ENCODE results near the gene DPAGT1. TPM values are rescaled to one million over a fixed set of nuclear protein-coding genes. Genes with fewer than 3 reads are reported as not detected.

DPAGT1 gene
- total RNA-seq, 1 experiment from 2014 or later, result 63.5 TPM

DNA sequence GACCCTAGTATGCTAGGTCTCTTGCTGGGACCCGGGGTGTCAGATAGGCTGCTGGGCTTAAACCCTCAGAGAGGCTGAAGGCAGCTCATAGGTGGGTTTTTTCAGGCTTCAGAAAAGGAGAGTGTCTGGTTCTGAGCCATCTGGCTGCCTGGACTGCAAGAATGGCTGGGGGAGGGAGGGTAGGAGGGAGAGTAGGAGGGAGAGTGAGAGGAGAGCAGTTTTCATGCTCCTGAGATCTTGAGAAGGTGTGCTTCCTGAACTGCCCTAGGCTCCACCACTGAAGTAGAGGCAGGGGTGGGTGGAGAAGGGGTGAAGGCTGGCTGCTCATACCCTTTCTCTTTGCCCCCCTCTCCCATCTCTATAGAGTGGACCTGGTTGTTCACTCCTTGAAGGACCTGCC lies 12.3 kb downstream of the DPAGT1 start:
- ChIA-PET POLR2A (no interaction called here), CTCF (no interaction called here)
- no peaks in the 10 kb centered on the region for H3K9me3 Mint-ChIP-seq
- H3K4me3 Mint-ChIP-seq, result no peak overlapping the region
- TF ChIP-seq, protein P1, sequence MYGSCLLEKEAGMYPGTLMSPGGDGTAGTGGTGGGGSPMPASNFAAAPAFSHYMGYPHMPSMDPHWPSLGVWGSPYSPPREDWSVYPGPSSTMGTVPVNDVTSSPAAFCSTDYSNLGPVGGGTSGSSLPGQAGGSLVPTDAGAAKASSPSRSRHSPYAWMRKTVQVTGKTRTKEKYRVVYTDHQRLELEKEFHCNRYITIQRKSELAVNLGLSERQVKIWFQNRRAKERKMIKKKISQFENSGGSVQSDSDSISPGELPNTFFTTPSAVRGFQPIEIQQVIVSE (CRISPR knock-in tag; IDR thresholded peaks at IDR 0.05; ENCODE audit: borderline replicate concordance), result no peak
- TF ChIP-seq SMAD3 (CRISPR knock-in tag; IDR thresholded peaks at IDR 0.05; ENCODE audit: borderline replicate concordance), result no peak
- TF ChIP-seq, protein P2, sequence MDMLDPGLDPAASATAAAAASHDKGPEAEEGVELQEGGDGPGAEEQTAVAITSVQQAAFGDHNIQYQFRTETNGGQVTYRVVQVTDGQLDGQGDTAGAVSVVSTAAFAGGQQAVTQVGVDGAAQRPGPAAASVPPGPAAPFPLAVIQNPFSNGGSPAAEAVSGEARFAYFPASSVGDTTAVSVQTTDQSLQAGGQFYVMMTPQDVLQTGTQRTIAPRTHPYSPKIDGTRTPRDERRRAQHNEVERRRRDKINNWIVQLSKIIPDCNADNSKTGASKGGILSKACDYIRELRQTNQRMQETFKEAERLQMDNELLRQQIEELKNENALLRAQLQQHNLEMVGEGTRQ (CRISPR knock-in tag; IDR thresholded peaks at IDR 0.05), result no peak
- TF ChIP-seq, protein P3, sequence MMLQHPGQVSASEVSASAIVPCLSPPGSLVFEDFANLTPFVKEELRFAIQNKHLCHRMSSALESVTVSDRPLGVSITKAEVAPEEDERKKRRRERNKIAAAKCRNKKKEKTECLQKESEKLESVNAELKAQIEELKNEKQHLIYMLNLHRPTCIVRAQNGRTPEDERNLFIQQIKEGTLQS (CRISPR knock-in tag; conservative IDR thresholded peaks at IDR 0.05), result no peak
- TF ChIP-seq, protein P4, sequence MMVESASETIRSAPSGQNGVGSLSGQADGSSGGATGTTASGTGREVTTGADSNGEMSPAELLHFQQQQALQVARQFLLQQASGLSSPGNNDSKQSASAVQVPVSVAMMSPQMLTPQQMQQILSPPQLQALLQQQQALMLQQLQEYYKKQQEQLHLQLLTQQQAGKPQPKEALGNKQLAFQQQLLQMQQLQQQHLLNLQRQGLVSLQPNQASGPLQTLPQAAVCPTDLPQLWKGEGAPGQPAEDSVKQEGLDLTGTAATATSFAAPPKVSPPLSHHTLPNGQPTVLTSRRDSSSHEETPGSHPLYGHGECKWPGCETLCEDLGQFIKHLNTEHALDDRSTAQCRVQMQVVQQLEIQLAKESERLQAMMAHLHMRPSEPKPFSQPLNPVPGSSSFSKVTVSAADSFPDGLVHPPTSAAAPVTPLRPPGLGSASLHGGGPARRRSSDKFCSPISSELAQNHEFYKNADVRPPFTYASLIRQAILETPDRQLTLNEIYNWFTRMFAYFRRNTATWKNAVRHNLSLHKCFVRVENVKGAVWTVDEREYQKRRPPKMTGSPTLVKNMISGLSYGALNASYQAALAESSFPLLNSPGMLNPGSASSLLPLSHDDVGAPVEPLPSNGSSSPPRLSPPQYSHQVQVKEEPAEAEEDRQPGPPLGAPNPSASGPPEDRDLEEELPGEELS (CRISPR knock-in tag; IDR thresholded peaks at IDR 0.05), result no peak
- TF ChIP-seq TEAD4 (CRISPR knock-in tag; IDR thresholded peaks at IDR 0.05), result no peak
- TF ChIP-seq ESRRA (CRISPR knock-in tag; IDR thresholded peaks at IDR 0.05; ENCODE audit: borderline replicate concordance), result no peak
- TF ChIP-seq, protein P5, sequence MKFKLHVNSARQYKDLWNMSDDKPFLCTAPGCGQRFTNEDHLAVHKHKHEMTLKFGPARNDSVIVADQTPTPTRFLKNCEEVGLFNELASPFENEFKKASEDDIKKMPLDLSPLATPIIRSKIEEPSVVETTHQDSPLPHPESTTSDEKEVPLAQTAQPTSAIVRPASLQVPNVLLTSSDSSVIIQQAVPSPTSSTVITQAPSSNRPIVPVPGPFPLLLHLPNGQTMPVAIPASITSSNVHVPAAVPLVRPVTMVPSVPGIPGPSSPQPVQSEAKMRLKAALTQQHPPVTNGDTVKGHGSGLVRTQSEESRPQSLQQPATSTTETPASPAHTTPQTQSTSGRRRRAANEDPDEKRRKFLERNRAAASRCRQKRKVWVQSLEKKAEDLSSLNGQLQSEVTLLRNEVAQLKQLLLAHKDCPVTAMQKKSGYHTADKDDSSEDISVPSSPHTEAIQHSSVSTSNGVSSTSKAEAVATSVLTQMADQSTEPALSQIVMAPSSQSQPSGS (CRISPR knock-in tag; IDR thresholded peaks at IDR 0.05; ENCODE audit: borderline replicate concordance, low read depth), result no peak
- TF ChIP-seq, protein P6, sequence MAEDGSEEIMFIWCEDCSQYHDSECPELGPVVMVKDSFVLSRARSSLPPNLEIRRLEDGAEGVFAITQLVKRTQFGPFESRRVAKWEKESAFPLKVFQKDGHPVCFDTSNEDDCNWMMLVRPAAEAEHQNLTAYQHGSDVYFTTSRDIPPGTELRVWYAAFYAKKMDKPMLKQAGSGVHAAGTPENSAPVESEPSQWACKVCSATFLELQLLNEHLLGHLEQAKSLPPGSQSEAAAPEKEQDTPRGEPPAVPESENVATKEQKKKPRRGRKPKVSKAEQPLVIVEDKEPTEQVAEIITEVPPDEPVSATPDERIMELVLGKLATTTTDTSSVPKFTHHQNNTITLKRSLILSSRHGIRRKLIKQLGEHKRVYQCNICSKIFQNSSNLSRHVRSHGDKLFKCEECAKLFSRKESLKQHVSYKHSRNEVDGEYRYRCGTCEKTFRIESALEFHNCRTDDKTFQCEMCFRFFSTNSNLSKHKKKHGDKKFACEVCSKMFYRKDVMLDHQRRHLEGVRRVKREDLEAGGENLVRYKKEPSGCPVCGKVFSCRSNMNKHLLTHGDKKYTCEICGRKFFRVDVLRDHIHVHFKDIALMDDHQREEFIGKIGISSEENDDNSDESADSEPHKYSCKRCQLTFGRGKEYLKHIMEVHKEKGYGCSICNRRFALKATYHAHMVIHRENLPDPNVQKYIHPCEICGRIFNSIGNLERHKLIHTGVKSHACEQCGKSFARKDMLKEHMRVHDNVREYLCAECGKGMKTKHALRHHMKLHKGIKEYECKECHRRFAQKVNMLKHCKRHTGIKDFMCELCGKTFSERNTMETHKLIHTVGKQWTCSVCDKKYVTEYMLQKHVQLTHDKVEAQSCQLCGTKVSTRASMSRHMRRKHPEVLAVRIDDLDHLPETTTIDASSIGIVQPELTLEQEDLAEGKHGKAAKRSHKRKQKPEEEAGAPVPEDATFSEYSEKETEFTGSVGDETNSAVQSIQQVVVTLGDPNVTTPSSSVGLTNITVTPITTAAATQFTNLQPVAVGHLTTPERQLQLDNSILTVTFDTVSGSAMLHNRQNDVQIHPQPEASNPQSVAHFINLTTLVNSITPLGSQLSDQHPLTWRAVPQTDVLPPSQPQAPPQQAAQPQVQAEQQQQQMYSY (CRISPR knock-in tag; IDR thresholded peaks at IDR 0.05), result no peak
- TF ChIP-seq, protein P7, sequence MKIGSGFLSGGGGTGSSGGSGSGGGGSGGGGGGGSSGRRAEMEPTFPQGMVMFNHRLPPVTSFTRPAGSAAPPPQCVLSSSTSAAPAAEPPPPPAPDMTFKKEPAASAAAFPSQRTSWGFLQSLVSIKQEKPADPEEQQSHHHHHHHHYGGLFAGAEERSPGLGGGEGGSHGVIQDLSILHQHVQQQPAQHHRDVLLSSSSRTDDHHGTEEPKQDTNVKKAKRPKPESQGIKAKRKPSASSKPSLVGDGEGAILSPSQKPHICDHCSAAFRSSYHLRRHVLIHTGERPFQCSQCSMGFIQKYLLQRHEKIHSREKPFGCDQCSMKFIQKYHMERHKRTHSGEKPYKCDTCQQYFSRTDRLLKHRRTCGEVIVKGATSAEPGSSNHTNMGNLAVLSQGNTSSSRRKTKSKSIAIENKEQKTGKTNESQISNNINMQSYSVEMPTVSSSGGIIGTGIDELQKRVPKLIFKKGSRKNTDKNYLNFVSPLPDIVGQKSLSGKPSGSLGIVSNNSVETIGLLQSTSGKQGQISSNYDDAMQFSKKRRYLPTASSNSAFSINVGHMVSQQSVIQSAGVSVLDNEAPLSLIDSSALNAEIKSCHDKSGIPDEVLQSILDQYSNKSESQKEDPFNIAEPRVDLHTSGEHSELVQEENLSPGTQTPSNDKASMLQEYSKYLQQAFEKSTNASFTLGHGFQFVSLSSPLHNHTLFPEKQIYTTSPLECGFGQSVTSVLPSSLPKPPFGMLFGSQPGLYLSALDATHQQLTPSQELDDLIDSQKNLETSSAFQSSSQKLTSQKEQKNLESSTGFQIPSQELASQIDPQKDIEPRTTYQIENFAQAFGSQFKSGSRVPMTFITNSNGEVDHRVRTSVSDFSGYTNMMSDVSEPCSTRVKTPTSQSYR (CRISPR knock-in tag; IDR thresholded peaks at IDR 0.05), result no peak
- TF ChIP-seq IRF2 (CRISPR knock-in tag; IDR thresholded peaks at IDR 0.05; ENCODE audit: borderline replicate concordance, low read depth), result no peak
- no peak for TF ChIP-seq RORB (CRISPR knock-in tag; IDR thresholded peaks at IDR 0.05)
- TF ChIP-seq, protein P8, sequence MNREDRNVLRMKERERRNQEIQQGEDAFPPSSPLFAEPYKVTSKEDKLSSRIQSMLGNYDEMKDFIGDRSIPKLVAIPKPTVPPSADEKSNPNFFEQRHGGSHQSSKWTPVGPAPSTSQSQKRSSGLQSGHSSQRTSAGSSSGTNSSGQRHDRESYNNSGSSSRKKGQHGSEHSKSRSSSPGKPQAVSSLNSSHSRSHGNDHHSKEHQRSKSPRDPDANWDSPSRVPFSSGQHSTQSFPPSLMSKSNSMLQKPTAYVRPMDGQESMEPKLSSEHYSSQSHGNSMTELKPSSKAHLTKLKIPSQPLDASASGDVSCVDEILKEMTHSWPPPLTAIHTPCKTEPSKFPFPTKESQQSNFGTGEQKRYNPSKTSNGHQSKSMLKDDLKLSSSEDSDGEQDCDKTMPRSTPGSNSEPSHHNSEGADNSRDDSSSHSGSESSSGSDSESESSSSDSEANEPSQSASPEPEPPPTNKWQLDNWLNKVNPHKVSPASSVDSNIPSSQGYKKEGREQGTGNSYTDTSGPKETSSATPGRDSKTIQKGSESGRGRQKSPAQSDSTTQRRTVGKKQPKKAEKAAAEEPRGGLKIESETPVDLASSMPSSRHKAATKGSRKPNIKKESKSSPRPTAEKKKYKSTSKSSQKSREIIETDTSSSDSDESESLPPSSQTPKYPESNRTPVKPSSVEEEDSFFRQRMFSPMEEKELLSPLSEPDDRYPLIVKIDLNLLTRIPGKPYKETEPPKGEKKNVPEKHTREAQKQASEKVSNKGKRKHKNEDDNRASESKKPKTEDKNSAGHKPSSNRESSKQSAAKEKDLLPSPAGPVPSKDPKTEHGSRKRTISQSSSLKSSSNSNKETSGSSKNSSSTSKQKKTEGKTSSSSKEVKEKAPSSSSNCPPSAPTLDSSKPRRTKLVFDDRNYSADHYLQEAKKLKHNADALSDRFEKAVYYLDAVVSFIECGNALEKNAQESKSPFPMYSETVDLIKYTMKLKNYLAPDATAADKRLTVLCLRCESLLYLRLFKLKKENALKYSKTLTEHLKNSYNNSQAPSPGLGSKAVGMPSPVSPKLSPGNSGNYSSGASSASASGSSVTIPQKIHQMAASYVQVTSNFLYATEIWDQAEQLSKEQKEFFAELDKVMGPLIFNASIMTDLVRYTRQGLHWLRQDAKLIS (CRISPR knock-in tag; IDR thresholded peaks at IDR 0.05; ENCODE audit: borderline replicate concordance), result no peak
- TF ChIP-seq, protein P9, sequence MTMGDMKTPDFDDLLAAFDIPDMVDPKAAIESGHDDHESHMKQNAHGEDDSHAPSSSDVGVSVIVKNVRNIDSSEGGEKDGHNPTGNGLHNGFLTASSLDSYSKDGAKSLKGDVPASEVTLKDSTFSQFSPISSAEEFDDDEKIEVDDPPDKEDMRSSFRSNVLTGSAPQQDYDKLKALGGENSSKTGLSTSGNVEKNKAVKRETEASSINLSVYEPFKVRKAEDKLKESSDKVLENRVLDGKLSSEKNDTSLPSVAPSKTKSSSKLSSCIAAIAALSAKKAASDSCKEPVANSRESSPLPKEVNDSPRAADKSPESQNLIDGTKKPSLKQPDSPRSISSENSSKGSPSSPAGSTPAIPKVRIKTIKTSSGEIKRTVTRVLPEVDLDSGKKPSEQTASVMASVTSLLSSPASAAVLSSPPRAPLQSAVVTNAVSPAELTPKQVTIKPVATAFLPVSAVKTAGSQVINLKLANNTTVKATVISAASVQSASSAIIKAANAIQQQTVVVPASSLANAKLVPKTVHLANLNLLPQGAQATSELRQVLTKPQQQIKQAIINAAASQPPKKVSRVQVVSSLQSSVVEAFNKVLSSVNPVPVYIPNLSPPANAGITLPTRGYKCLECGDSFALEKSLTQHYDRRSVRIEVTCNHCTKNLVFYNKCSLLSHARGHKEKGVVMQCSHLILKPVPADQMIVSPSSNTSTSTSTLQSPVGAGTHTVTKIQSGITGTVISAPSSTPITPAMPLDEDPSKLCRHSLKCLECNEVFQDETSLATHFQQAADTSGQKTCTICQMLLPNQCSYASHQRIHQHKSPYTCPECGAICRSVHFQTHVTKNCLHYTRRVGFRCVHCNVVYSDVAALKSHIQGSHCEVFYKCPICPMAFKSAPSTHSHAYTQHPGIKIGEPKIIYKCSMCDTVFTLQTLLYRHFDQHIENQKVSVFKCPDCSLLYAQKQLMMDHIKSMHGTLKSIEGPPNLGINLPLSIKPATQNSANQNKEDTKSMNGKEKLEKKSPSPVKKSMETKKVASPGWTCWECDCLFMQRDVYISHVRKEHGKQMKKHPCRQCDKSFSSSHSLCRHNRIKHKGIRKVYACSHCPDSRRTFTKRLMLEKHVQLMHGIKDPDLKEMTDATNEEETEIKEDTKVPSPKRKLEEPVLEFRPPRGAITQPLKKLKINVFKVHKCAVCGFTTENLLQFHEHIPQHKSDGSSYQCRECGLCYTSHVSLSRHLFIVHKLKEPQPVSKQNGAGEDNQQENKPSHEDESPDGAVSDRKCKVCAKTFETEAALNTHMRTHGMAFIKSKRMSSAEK (CRISPR knock-in tag; IDR thresholded peaks at IDR 0.05; ENCODE audit: borderline replicate concordance), result no peak
- no peak for TF ChIP-seq NR1H2 (CRISPR knock-in tag; IDR thresholded peaks at IDR 0.05)
- no peak for TF ChIP-seq FOXK1 (CRISPR knock-in tag; IDR thresholded peaks at IDR 0.05)
- peaks cover 23% of the 10 kb centered on the region for H3K36me3 Mint-ChIP-seq
- ATAC-seq, result no peak
- DNase-seq (ENCODE audit: low spot score), result no peak
- H3K4me1 Mint-ChIP-seq, result peaks cover 17% of the 10 kb centered on the region
- H3K27ac Mint-ChIP-seq, result no peak overlapping the region
- H3K27me3 Mint-ChIP-seq (ENCODE audit: low read depth), result no peaks in the 10 kb centered on the region

Measured in WTC11 (cell line).